ENCODE results near the gene BRD1. TPM values are rescaled to one million over a fixed set of nuclear protein-coding genes. Genes with fewer than 3 reads are reported as not detected.

The BRD1 gene
- total and polyA plus RNA-seq, 8 donors, result 14.0 to 26.3 (median 17.8) TPM

GRCh38 chr22:49738566-49738965, 89.1 kb downstream of the BRD1 start:
- no peaks in the 10 kb centered on the region for H3K36me3 ChIP-seq
- 56 to 65% methylated on average over 8 of the region's 8 CpGs for WGBS, 2 donors
- H3K4me3 ChIP-seq, result no peak overlapping the region
- no peaks in the 10 kb centered on the region for H3K9me3 ChIP-seq
- H3K27me3 ChIP-seq, result peaks cover 0 to 4% (median under 1%) of the 10 kb centered on the region in 4 donors
- intact Hi-C loops (cut with DNase I), result no loop called here
- FAIRE-seq, result no peak
- ATAC-seq, result no peak
- no peak for DNase-seq
- TF ChIP-seq CTCF (IDR thresholded peaks at IDR 0.05), result no peak
- H3K27ac ChIP-seq, result no peak overlapping the region
- no peaks in the 10 kb centered on the region for H3K4me1 ChIP-seq

DNA sequence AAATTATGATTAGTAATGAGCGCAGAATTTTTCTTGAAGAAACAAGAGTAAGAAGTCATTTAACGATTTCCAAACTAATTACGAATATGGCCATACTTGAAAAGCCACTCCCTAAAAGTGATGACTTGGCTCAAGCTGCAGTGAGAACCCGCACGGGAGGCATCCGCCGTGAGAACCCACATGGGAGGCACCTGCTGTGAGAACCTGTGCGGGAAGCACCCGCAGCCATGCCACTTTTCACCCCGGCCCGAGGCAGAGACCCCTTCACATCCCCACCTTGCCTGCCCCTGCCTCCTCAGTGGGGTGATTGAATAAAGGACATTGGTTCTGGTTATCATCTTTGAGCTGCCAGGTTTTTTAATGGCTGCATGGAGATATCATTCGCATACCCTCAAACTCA, 89.7 kb downstream of the BRD1 start:
- no peaks in the 10 kb centered on the region for H3K9me3 ChIP-seq
- no peak overlapping the region for H3K4me3 ChIP-seq
- FAIRE-seq (no peak), DNase-seq (no peak), ATAC-seq (no peak)
- H3K4me1 ChIP-seq, result no peaks in the 10 kb centered on the region
- intact Hi-C loops (cut with DNase I), result no loop called here
- peaks cover 0 to 4% (median 2%) of the 10 kb centered on the region in 4 donors for H3K27me3 ChIP-seq
- TF ChIP-seq CTCF (IDR thresholded peaks at IDR 0.05), result no peak
- 71 to 83% methylated on average over 12 of the region's 12 CpGs for WGBS, 2 donors
- H3K27ac ChIP-seq, result no peak overlapping the region
- no peaks in the 10 kb centered on the region for H3K36me3 ChIP-seq

- H3K4me3 ChIP-seq, result no peak overlapping the region
- peak in 1 of 6 donors; percentile 40 for DNase-seq
- peaks cover 0 to 4% (median 2%) of the 10 kb centered on the region in 4 donors for H3K27me3 ChIP-seq
- H3K27ac ChIP-seq, result no peak overlapping the region
- H3K36me3 ChIP-seq, result no peaks in the 10 kb centered on the region
- intact Hi-C loops (cut with DNase I), result no loop called here
- ATAC-seq, result no peak
- H3K9me3 ChIP-seq, result no peaks in the 10 kb centered on the region
- no peak for FAIRE-seq
- TF ChIP-seq CTCF (IDR thresholded peaks at IDR 0.05), result no peak
- no peaks in the 10 kb centered on the region for H3K4me1 ChIP-seq
- WGBS, 2 donors, result 68 to 72% methylated on average over 12 of the region's 12 CpGs
Measured at GRCh38 chr22:49737101-49737551, 90.5 kb downstream of the BRD1 start.

- ATAC-seq (no peak), DNase-seq (no peak), FAIRE-seq (no peak)
- no peak for TF ChIP-seq CTCF (IDR thresholded peaks at IDR 0.05)
- H3K27ac ChIP-seq, result no peak overlapping the region
- H3K4me3 ChIP-seq, result no peak overlapping the region
- no peaks in the 10 kb centered on the region for H3K36me3 ChIP-seq
- 70 to 71% methylated on average over 5 of the region's 5 CpGs for WGBS, 2 donors
- peaks cover 0 to 4% (median 2%) of the 10 kb centered on the region in 4 donors for H3K27me3 ChIP-seq
- intact Hi-C loops (cut with DNase I), result no loop called here
- no peaks in the 10 kb centered on the region for H3K9me3 ChIP-seq
- no peaks in the 10 kb centered on the region for H3K4me1 ChIP-seq
Measured at GRCh38 chr22:49736538-49736937, 91.1 kb downstream of the BRD1 start.

- peaks cover 0 to 4% (median 0%) of the 10 kb centered on the region in 4 donors for H3K27me3 ChIP-seq
- no peak for FAIRE-seq
- H3K4me3 ChIP-seq, result no peak overlapping the region
- no peak for ATAC-seq
- no peaks in the 10 kb centered on the region for H3K36me3 ChIP-seq
- no peaks in the 10 kb centered on the region for H3K4me1 ChIP-seq
- DNase-seq, result peak in 1 of 6 donors; percentile 38
- H3K27ac ChIP-seq, result no peak overlapping the region
- intact Hi-C loops (cut with DNase I), result no loop called here
- no peak for TF ChIP-seq CTCF (IDR thresholded peaks at IDR 0.05)
- 46 to 52% methylated on average over 13 of the region's 13 CpGs for WGBS, 2 donors
- H3K9me3 ChIP-seq, result no peaks in the 10 kb centered on the region
Measured at GRCh38 chr22:49735901-49736421, 91.7 kb downstream of the BRD1 start.
